ENCODE results near the gene RPL36. TPM values are rescaled to one million over a fixed set of nuclear protein-coding genes. Genes with fewer than 3 reads are reported as not detected.

Gene RPL36
- total RNA-seq, 1 donor from 2014 or later: 566 TPM

DNA sequence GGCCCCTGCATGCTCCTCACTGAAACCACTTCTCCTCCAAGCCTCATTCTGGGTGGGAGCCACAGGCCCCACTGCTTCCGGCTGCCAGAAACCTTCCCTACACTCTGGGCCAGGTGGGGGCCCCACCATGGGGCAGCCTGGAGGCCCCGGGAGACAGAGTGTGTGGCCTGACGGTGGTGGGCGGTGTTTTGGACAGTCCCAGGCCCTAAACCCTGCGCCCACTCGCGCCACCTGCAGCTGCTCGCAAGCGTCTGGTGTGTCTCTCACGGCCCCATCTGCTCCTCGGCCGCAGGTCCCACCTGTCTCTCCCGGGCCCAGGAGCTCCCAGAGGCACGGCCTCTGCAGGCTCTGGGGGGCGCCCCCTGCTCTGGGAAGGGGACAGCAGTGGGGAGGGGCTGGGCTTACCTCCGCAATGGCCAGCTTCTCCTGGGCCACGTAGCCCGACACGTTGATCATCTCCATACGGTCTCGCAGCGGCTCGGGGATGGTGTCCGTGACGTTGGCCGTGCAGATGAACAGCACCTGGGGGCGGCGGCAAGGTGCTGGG, 5.6 kb downstream of the RPL36 start:
- H3K36me3 ChIP-seq: peaks cover 90% of the 10 kb centered on the region
- H3K27ac ChIP-seq: no peak overlapping the region
- ATAC-seq: no peak
- peaks cover 17% of the 10 kb centered on the region for H3K4me1 ChIP-seq
- no peaks in the 10 kb centered on the region for H3K27me3 ChIP-seq (ENCODE audit: low read depth)
- TF ChIP-seq, protein P1, sequence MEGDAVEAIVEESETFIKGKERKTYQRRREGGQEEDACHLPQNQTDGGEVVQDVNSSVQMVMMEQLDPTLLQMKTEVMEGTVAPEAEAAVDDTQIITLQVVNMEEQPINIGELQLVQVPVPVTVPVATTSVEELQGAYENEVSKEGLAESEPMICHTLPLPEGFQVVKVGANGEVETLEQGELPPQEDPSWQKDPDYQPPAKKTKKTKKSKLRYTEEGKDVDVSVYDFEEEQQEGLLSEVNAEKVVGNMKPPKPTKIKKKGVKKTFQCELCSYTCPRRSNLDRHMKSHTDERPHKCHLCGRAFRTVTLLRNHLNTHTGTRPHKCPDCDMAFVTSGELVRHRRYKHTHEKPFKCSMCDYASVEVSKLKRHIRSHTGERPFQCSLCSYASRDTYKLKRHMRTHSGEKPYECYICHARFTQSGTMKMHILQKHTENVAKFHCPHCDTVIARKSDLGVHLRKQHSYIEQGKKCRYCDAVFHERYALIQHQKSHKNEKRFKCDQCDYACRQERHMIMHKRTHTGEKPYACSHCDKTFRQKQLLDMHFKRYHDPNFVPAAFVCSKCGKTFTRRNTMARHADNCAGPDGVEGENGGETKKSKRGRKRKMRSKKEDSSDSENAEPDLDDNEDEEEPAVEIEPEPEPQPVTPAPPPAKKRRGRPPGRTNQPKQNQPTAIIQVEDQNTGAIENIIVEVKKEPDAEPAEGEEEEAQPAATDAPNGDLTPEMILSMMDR (IDR thresholded peaks at IDR 0.05): no peak
- H3K4me3 ChIP-seq: no peak overlapping the region
- DNase-seq: no peak
- intact Hi-C loops (cut with DNase I): no loop called here
- H3K9me3 ChIP-seq: no peaks in the 10 kb centered on the region

DNA sequence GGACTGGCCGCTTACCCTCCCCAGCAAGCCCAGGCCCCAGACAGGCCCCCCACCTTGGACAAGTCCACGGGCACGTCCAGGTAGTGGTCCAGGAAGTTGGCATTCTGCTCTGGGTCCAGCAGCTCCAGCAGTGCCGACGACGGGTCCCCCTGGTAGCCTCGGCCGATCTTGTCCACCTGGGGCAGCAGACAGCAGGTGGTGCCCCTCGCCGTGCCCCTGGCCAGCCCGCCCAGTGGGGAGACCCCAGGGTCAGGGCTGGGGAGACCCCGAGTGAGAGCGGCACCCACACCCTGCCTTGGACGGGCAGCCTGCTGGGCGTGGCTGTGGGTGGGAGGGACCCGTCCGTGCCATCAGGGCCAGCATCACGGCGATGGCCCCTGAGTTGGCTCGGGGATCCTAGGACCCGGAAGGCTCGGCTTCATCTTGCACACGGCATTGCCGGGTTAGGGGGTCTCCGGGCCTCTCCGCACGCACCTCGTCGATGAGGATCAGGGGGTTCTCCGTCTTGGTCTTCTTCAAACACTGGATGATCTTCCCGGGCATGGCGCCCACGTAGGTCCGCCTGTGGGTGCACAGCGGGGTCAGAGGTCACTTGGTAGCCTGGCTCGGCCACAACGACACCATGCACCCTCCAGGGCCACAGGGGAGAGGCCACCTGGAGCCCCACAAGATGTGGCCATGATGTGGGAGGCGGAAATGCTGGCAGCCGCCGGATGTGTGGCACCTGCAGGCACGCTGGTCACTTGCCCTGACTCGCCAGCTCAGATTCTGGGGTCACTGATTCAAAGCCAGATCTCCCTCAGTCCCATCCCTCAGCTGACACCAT, 6.3 kb downstream of the RPL36 start:
- TF ChIP-seq, protein P1 (IDR thresholded peaks at IDR 0.05): no peak
- intact Hi-C loops (cut with DNase I): no loop called here
- peaks cover 12% of the 10 kb centered on the region for H3K4me1 ChIP-seq
- no peak overlapping the region for H3K27ac ChIP-seq
- DNase-seq (no peak), ATAC-seq (no peak)
- H3K9me3 ChIP-seq: no peaks in the 10 kb centered on the region
- H3K27me3 ChIP-seq (ENCODE audit: low read depth): no peaks in the 10 kb centered on the region
- H3K4me3 ChIP-seq: no peak overlapping the region
- peaks cover 95% of the 10 kb centered on the region for H3K36me3 ChIP-seq

DNA sequence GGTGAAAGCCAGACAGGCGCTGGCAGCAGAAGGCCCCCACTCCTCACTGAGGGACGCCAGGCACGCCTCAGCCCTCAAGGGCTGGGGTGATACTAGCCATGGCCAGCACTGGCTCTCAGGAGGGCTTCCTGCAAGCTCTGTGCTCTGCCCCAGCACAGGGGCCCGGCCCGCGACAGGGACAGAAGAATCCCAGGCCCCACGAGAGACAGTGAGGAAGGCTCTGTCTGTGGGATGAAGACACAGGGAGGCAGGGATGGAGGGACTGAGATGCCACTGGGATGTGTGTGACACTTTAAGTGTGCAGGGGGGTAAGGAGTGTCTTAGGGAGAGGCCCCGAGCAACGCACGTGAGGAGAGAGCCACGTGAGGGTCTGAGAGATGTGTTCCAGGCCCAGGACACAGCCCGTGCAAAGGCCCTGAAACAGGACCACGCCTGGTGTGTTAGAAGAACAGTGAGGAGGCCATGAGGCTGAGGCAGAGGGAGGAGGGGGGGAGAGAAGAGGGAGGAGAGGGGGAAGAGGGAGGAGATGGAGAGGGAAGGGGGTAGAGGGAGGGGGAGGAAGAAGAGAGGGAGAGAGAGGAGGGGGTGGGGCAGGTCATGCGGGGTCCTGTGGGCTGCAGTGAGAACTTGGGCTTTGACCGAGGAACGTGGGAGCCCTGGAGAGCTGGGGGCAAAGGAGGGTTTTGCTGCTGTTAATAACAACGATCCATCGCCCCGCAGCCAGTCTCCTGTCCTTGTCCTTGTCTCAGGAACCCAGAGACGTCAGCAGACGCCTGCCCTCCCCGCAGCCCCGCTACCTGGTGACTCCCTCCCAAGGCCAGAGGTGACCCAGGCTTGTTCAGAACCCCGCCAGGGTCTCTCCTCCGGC, 7.2 kb downstream of the RPL36 start:
- H3K36me3 ChIP-seq: peaks cover 86% of the 10 kb centered on the region
- H3K27ac ChIP-seq: no peak overlapping the region
- intact Hi-C loops (cut with DNase I): no loop called here
- H3K9me3 ChIP-seq: no peaks in the 10 kb centered on the region
- H3K4me1 ChIP-seq: peaks cover 3% of the 10 kb centered on the region
- no peak overlapping the region for H3K4me3 ChIP-seq
- DNase-seq: no peak
- TF ChIP-seq, protein P1 (IDR thresholded peaks at IDR 0.05): no peak
- no peaks in the 10 kb centered on the region for H3K27me3 ChIP-seq (ENCODE audit: low read depth)
- no peak for ATAC-seq

DNA sequence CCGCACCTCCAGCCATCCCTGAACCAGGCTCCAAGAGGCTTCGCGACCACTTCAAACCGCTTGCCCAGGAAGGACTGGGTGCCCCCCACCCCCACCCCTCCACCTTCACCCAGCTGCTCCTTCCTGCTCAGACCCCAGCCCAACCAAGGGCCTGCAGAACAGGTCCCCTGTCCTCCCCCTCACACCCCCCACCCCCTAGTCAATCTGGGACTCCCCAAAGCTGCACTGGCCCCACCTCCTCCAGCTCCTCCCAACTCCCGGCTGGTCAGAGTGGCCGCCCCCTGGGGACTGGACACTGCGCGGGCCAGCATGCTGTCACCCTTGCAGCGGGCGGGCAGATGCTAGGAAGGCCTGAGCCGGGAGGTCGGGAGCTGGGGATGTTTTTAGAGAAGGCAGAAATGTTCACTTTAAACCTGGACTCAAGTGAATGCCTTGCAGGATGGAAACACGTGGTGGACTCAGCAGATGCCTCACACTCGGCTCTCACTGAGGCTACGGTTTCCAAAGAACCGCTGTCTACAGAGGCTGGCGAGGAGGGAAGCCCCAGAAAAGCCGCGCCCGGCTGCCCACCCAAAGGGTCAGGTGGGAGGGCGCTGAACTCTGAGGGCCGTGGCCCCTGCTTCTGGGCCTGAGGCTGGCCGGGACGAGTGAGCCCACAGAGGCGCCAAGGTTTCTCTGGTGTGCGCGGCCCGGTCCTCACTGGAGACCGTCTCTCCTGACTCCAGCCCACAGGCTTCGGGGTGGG, 8.0 kb downstream of the RPL36 start:
- DNase-seq (no peak), ATAC-seq (no peak)
- peaks cover 78% of the 10 kb centered on the region for H3K36me3 ChIP-seq
- H3K9me3 ChIP-seq: no peaks in the 10 kb centered on the region
- no peak overlapping the region for H3K27ac ChIP-seq
- no peaks in the 10 kb centered on the region for H3K27me3 ChIP-seq (ENCODE audit: low read depth)
- no peaks in the 10 kb centered on the region for H3K4me1 ChIP-seq
- intact Hi-C loops (cut with DNase I): no loop called here
- TF ChIP-seq, protein P1 (IDR thresholded peaks at IDR 0.05): no peak
- no peak overlapping the region for H3K4me3 ChIP-seq

All from lower lobe of right lung (tissue), 2 donors.